CD4-positive, alpha-beta memory T cell (primary cell): Measurements from ENCODE around the gene DLL4. TPM values are rescaled to one million over a fixed set of nuclear protein-coding genes. Genes with fewer than 3 reads are reported as not detected.

Experiments used
- CTCF ChIA-PET: fragments of 350-600 bp; sonication (Branson Sonifier 250); formaldehyde crosslinking; loops from one replicate; lab custom pipeline; 2021; ENCODE audit warnings: inconsistent platforms; ENCODE audit not compliant: partially characterized antibody; lab: Charles Lee
- POLR2A ChIA-PET: fragments of 350-600 bp; sonication (Branson Sonifier 250); formaldehyde crosslinking; loops from one replicate; lab custom pipeline; 2021; ENCODE audit not compliant: partially characterized antibody; lab: Charles Lee
- DNase-seq, 5 donors: peaks; one replicate each; pipeline versions ENCODE4 v3.0.0 to v3.0.0-alpha.2; 2020 to 2022; ENCODE audit warnings: mixed read lengths in 1 of 5
- H3K27ac ChIP-seq: one replicate; pipeline ENCODE4 v1.7.0; 2013; ENCODE audit warnings: low read depth, low read length
- H3K27me3 ChIP-seq: 2 replicates; pipeline ENCODE4 v1.7.0; 2013; ENCODE audit warnings: mild to moderate bottlenecking, low read length, moderate library complexity; ENCODE audit not compliant: insufficient read depth
- H3K36me3 ChIP-seq: 2 replicates; pipeline ENCODE4 v1.7.0; 2013; ENCODE audit warnings: mild to moderate bottlenecking, low read length, moderate library complexity; ENCODE audit not compliant: insufficient read depth
- H3K4me1 ChIP-seq: 2 replicates; pipeline ENCODE4 v1.7.0; 2013; ENCODE audit warnings: mild to moderate bottlenecking, low read length, moderate library complexity; ENCODE audit not compliant: insufficient read depth
- H3K4me3 ChIP-seq, 2 donors: one replicate each; pipeline ENCODE4 v1.7.0; 2013; ENCODE audit warnings: low read length in 2 of 2, mild to moderate bottlenecking in 1 of 2
- H3K9me3 ChIP-seq, 2 donors: one replicate each; pipeline ENCODE4 v1.7.0; 2013; ENCODE audit warnings: low read length in 2 of 2, control low read depth in 1 of 2; ENCODE audit not compliant: control insufficient read depth in 1 of 2
- H3K27ac Mint-ChIP-seq, 7 donors: one replicate each; pipeline ENCODE4 v1.8.0; 2020 to 2021; ENCODE audit warnings: mixed read lengths in 7 of 7, mild to moderate bottlenecking in 6 of 7, inconsistent platforms in 3 of 7, moderate library complexity in 3 of 7
- H3K27me3 Mint-ChIP-seq, 2 donors: one replicate each; pipeline ENCODE4 v1.8.0; 2020 to 2021; ENCODE audit warnings: mixed read lengths in 2 of 2
- H3K36me3 Mint-ChIP-seq, 2 donors: one replicate each; pipeline ENCODE4 v1.8.0; 2020 to 2021; ENCODE audit warnings: mixed read lengths in 2 of 2, inconsistent platforms in 1 of 2, mild to moderate bottlenecking in 1 of 2
- H3K4me1 Mint-ChIP-seq, 4 donors: one replicate each; pipeline ENCODE4 v1.8.0; 2020 to 2021; ENCODE audit warnings: mixed read lengths in 4 of 4, mild to moderate bottlenecking in 1 of 4
- H3K4me3 Mint-ChIP-seq, 8 donors: one replicate each; pipeline ENCODE4 v1.8.0; 2020 to 2021; ENCODE audit warnings: mixed read lengths in 8 of 8, mild to moderate bottlenecking in 7 of 8, moderate library complexity in 6 of 8, inconsistent platforms in 3 of 8
- H3K9me3 Mint-ChIP-seq, 8 donors: one replicate each; pipeline ENCODE4 v1.8.0; 2020 to 2021; ENCODE audit warnings: mixed read lengths in 8 of 8, mild to moderate bottlenecking in 5 of 8, inconsistent platforms in 3 of 8, moderate library complexity in 1 of 8
- intact Hi-C: fragments of 100-400 bp; cut with micrococcal nuclease; formaldehyde crosslinking; loops from one replicate; pipeline ENCODE4 v1.15.1; 2023
- polyA plus RNA-seq, 2 donors: library from polyadenylated mRNA; unstranded; fragments of 300-500 nt; fragmentation: Illumina TruSeq; gene quantifications; one replicate each; pipeline ENCODE4 v1.2.3, GENCODE V29; 2021
- total RNA-seq, 2 experiments: library from RNA; stranded (reverse); gene quantifications; one replicate each; pipeline ENCODE4 v1.2.3, GENCODE V29; 2021

The DLL4 gene
- total and polyA plus RNA-seq, 4 experiments from 2014 or later = not detected

GRCh38 chr15:40906091-40906990 is 22.8 kb upstream of the DLL4 start:
- H3K27ac ChIP-seq = peak overlapping the region; percentile 58
- peak overlapping the region; percentile 61 to 67 for H3K4me3 ChIP-seq
- H3K27me3 ChIP-seq = no peaks in the 10 kb centered on the region
- Mint-ChIP-seq H3K27ac (peak overlapping the region in 5 of 7 donors; percentile 70 to 91 (median 87)), H3K4me3 (peak overlapping the region; percentile 42 to 88 (median 84)), H3K27me3 (no peaks in the 10 kb centered on the region), H3K9me3 (no peaks in the 10 kb centered on the region), H3K36me3 (peaks cover 12 to 20% of the 10 kb centered on the region in 2 donors), H3K4me1 (peaks cover 13 to 35% (median 24%) of the 10 kb centered on the region in 4 donors)
- H3K4me1 ChIP-seq = peaks cover 20% of the 10 kb centered on the region
- intact Hi-C loops = loop anchor here (2.0 to 5.0 kb wide), 3 partner anchors 22 to 211 kb away; partner anchors contain the start of genes DLL4 and INO80
- no peaks in the 10 kb centered on the region for H3K9me3 ChIP-seq
- H3K36me3 ChIP-seq = peaks cover 13% of the 10 kb centered on the region
- CTCF ChIA-PET = interaction anchor here (0.7 to 9.0 kb wide), 25 partner anchors 9 to 437 kb away, joined by 3 to 102 read pairs (median 4); partner anchors contain the start of genes CHP1 and VPS18
- DNase-seq = peak; percentile 64 to 68 (median 64)
- POLR2A ChIA-PET = interaction anchor here (0.6 to 3.8 kb wide), 8 partner anchors 12 to 558 kb away, joined by 3 to 37 read pairs (median 4); partner anchors contain the start of genes CHAC1, INO80 and VPS18

GRCh38 chr15:40906991-40907802 is 21.9 kb upstream of the DLL4 start:
- Mint-ChIP-seq H3K9me3 (no peaks in the 10 kb centered on the region), H3K27ac (peak overlapping the region; percentile 84 to 92 (median 91)), H3K4me3 (peak overlapping the region; percentile 81 to 88 (median 84)), H3K27me3 (no peaks in the 10 kb centered on the region), H3K36me3 (peaks cover 12 to 17% of the 10 kb centered on the region in 2 donors), H3K4me1 (peaks cover 13 to 35% (median 24%) of the 10 kb centered on the region in 4 donors)
- CTCF ChIA-PET = interaction anchor here (0.6 to 9.0 kb wide), 23 partner anchors 10 to 276 kb away, joined by 3 to 102 read pairs (median 4); partner anchors contain the start of genes DLL4 and VPS18
- Histone ChIP-seq H3K4me1 (peaks cover 20% of the 10 kb centered on the region), H3K27ac (peak overlapping the region; percentile 58), H3K4me3 (peak overlapping the region; percentile 61 to 67), H3K36me3 (peaks cover 13% of the 10 kb centered on the region), H3K27me3 (no peaks in the 10 kb centered on the region), H3K9me3 (no peaks in the 10 kb centered on the region)
- intact Hi-C loops = loop anchor here (2.0 to 5.0 kb wide), 3 partner anchors 22 to 210 kb away; partner anchors contain the start of genes DLL4 and INO80
- DNase-seq = peak; percentile 51 to 76 (median 64)
- POLR2A ChIA-PET = interaction anchor here (0.6 to 3.8 kb wide), 10 partner anchors 9 to 426 kb away, joined by 3 to 37 read pairs (median 4); partner anchors contain the start of genes CHAC1, CHP1, DLL4 and EXD1

GRCh38 chr15:40908095-40908494 is 21.0 kb upstream of the DLL4 start:
- no peaks in the 10 kb centered on the region for H3K27me3 Mint-ChIP-seq
- Histone ChIP-seq H3K27me3 (no peaks in the 10 kb centered on the region), H3K4me3 (no peak overlapping the region), H3K9me3 (no peaks in the 10 kb centered on the region), H3K36me3 (peaks cover 8% of the 10 kb centered on the region), H3K4me1 (peaks cover 20% of the 10 kb centered on the region), H3K27ac (no peak overlapping the region)
- H3K9me3 Mint-ChIP-seq = no peaks in the 10 kb centered on the region
- ChIA-PET CTCF (interaction anchor here (1.0 to 9.0 kb wide), 9 partner anchors 12 to 162 kb away, joined by 3 to 102 read pairs (median 7); partner anchors contain the start of genes DLL4 and VPS18), POLR2A (interaction anchor here (0.9 to 3.8 kb wide), 6 partner anchors 8 to 208 kb away, joined by 3 to 37 read pairs (median 10); partner anchors contain the start of genes DLL4, INO80 and VPS18)
- intact Hi-C loops = loop anchor here (5.0 kb wide), 1 partner anchor 209 kb away; the partner anchor contains the start of gene INO80
- no peak for DNase-seq
- peak overlapping the region in 6 of 7 donors; percentile 61 to 92 (median 89) for H3K27ac Mint-ChIP-seq
- peak overlapping the region in 6 of 8 donors; percentile 0 to 88 (median 42) for H3K4me3 Mint-ChIP-seq
- H3K36me3 Mint-ChIP-seq = peaks cover 7 to 11% of the 10 kb centered on the region in 2 donors
- H3K4me1 Mint-ChIP-seq = peaks cover 12 to 30% (median 22%) of the 10 kb centered on the region in 4 donors

DNA sequence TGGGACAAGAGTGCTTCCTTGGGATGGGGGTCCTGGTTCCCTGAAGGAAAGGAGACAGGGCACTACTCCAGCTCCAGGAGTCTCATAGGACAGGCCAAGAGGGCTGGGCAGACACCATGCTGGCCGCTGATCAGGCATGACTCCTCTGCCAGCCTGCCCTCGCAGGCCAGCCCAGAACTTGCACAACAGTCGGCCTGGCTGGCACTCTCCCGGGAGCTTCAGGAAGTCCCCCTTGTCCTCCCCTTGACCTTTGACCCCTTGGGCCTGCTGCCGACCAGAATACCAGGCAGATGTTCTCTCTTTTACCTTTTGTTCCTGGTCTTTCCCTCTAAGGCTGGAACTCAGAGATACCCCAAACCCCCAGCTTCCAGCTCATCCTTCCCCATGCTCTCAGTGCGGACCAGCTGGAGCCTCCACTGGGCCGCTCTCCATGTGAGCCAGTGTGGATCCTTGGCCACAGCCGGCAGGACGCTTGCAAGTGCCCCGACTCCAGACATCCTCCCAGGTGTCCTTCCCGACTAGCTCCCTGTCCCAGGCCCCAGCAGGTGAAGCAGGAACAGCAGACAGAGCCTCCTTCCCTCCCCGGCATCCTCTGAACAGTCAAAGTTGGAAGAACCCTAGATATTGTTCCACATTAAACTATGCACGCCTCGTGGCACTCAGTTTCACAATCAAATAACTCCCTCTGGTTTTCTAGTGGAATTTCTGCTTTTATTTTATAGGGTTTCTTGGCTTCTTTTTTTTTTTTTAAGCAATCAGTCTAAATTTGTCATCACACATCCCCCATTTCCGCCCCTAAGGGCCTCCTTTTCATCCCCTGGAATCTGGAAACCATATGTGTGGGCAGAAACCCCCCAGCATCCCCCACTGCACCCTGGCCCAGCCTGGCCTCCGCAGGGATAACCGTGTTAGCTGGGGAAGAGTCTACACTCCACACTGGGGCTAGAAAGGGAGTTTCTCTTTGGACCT is 19.2 kb upstream of the DLL4 start:
- no peak overlapping the region for H3K4me3 ChIP-seq
- no peaks in the 10 kb centered on the region for H3K9me3 ChIP-seq
- H3K27ac Mint-ChIP-seq = peak overlapping the region in 6 of 7 donors; percentile 44 to 87 (median 68)
- no peak overlapping the region for H3K27ac ChIP-seq
- intact Hi-C loops = loop anchor here (5.0 kb wide), 1 partner anchor 207 kb away; the partner anchor contains the start of gene INO80
- H3K27me3 Mint-ChIP-seq = no peaks in the 10 kb centered on the region
- peaks cover 4 to 20% (median 11%) of the 10 kb centered on the region in 4 donors for H3K4me1 Mint-ChIP-seq
- H3K4me3 Mint-ChIP-seq = peak overlapping the region in 3 of 8 donors; percentile 29 to 45 (median 41)
- H3K36me3 Mint-ChIP-seq = no peaks in the 10 kb centered on the region
- peaks cover 16% of the 10 kb centered on the region for H3K4me1 ChIP-seq
- DNase-seq = no peak
- CTCF ChIA-PET = interaction anchor here (0.5 to 9.0 kb wide), 4 partner anchors 32 to 272 kb away, joined by 3 to 81 read pairs (median 4); no protein-coding TSS in a partner anchor
- no peaks in the 10 kb centered on the region for H3K36me3 ChIP-seq
- no peaks in the 10 kb centered on the region for H3K9me3 Mint-ChIP-seq
- no peaks in the 10 kb centered on the region for H3K27me3 ChIP-seq
- POLR2A ChIA-PET = interaction anchor here (0.5 to 1.0 kb wide), 2 partner anchors 12 to 164 kb away, joined by 3 read pairs; no protein-coding TSS in a partner anchor

DNA sequence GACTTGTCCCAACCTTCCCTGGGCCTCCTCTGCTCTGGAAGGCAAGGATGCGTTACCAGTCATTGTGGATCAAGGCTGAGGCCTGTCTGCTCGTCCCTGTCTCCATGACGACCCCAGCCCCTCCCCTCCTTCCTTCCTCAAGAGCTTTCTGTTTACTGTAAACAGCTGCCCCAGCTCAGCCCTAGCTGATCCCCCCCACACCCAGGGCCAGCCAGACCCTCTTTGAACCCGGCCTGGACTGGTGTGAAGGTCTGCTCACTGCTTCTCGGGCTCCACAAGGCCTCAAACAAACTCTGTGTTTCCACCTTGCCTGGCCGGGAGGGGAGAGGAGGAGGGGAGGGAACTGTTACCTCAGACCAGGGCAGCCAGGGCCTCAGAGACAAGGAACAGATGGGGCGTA is 18.0 kb upstream of the DLL4 start:
- H3K4me3 Mint-ChIP-seq = no peak overlapping the region

More for the DNA sequence above, 18.0 kb upstream of the DLL4 start:
- no peak overlapping the region for H3K4me3 ChIP-seq
- DNase-seq = no peak
- H3K27ac ChIP-seq = no peak overlapping the region
- H3K36me3 ChIP-seq = no peaks in the 10 kb centered on the region
- Mint-ChIP-seq H3K27ac (peak overlapping the region in 3 of 7 donors; percentile 27 to 53 (median 47)), H3K4me1 (peaks cover 4 to 16% (median 11%) of the 10 kb centered on the region in 4 donors), H3K9me3 (no peaks in the 10 kb centered on the region), H3K27me3 (no peaks in the 10 kb centered on the region), H3K36me3 (no peaks in the 10 kb centered on the region)
- ChIA-PET CTCF (interaction anchor here (0.6 to 9.0 kb wide), 4 partner anchors 15 to 111 kb away, joined by 3 to 81 read pairs (median 4); no protein-coding TSS in a partner anchor), POLR2A (interaction anchor here (1.0 kb wide), 1 partner anchor 11 kb away, joined by 3 read pairs; no protein-coding TSS in a partner anchor)
- intact Hi-C loops = no loop called here
- peaks cover 16% of the 10 kb centered on the region for H3K4me1 ChIP-seq
- no peaks in the 10 kb centered on the region for H3K9me3 ChIP-seq
- H3K27me3 ChIP-seq = no peaks in the 10 kb centered on the region
